ENCODE results near the gene CRTC3. TPM values are rescaled to one million over a fixed set of nuclear protein-coding genes. Genes with fewer than 3 reads are reported as not detected.

The CRTC3 gene
- total RNA-seq, 2 experiments from 2014 or later, result 27.1 to 28.7 TPM

- intact Hi-C loops (cut with micrococcal nuclease), result no loop called here
- no peak for TF ChIP-seq CTCF (IDR thresholded peaks at IDR 0.05)
- DNase-seq (peak; percentile 54), ATAC-seq (peak; percentile 81)
- Mint-ChIP-seq H3K36me3 (ENCODE audit: low read depth) (peaks cover 29% of the 10 kb centered on the region), H3K4me3 (no peak overlapping the region), H3K27ac (peak overlapping the region; percentile 49), H3K9me3 (no peaks in the 10 kb centered on the region), H3K27me3 (no peaks in the 10 kb centered on the region), H3K4me1 (ENCODE audit: low read depth) (peaks cover 24% of the 10 kb centered on the region)
- CTCF ChIA-PET, result interaction anchor here (1.0 to 1.9 kb wide), 4 partner anchors 11 to 300 kb away, joined by 3 to 5 read pairs (median 4); no protein-coding TSS in a partner anchor
- POLR2A ChIA-PET, result no interaction called here
These were observed 90.8 kb downstream of the CRTC3 start for GRCh38 chr15:90620379-90621067.

GRCh38 chr15:90623854-90624253 is 94.1 kb downstream of the CRTC3 start:
- CTCF ChIA-PET, result no interaction called here
- no peak for ATAC-seq
- H3K4me3 Mint-ChIP-seq, result no peak overlapping the region
- DNase-seq, result no peak
- POLR2A ChIA-PET, result interaction anchor here (0.9 kb wide), 1 partner anchor 30 kb away, joined by 3 read pairs; no protein-coding TSS in a partner anchor
- no peaks in the 10 kb centered on the region for H3K9me3 Mint-ChIP-seq
- intact Hi-C loops (cut with micrococcal nuclease), result no loop called here
- no peaks in the 10 kb centered on the region for H3K27me3 Mint-ChIP-seq
- H3K4me1 Mint-ChIP-seq (ENCODE audit: low read depth), result peaks cover 14% of the 10 kb centered on the region
- peaks cover 12% of the 10 kb centered on the region for H3K36me3 Mint-ChIP-seq (ENCODE audit: low read depth)
- no peak for TF ChIP-seq CTCF (IDR thresholded peaks at IDR 0.05)
- no peak overlapping the region for H3K27ac Mint-ChIP-seq

GRCh38 chr15:90624278-90624981 is 94.7 kb downstream of the CRTC3 start:
- DNase-seq (no peak), ATAC-seq (no peak)
- intact Hi-C loops (cut with micrococcal nuclease), result no loop called here
- no peaks in the 10 kb centered on the region for H3K27me3 Mint-ChIP-seq
- ChIA-PET POLR2A (interaction anchor here (0.9 kb wide), 1 partner anchor 31 kb away, joined by 3 read pairs; no protein-coding TSS in a partner anchor), CTCF (no interaction called here)
- H3K9me3 Mint-ChIP-seq, result no peaks in the 10 kb centered on the region
- H3K27ac Mint-ChIP-seq, result no peak overlapping the region
- peaks cover 17% of the 10 kb centered on the region for H3K36me3 Mint-ChIP-seq (ENCODE audit: low read depth)
- peaks cover 14% of the 10 kb centered on the region for H3K4me1 Mint-ChIP-seq (ENCODE audit: low read depth)
- TF ChIP-seq CTCF (IDR thresholded peaks at IDR 0.05), result no peak
- no peak overlapping the region for H3K4me3 Mint-ChIP-seq

GRCh38 chr15:90625037-90625436 is 95.3 kb downstream of the CRTC3 start:
- ChIA-PET CTCF (interaction anchor here (0.8 kb wide), 1 partner anchor 305 kb away, joined by 4 read pairs; no protein-coding TSS in a partner anchor), POLR2A (interaction anchor here (0.6 kb wide), 1 partner anchor 69 kb away, joined by 4 read pairs; no protein-coding TSS in a partner anchor)
- ATAC-seq (no peak), DNase-seq (no peak)
- Mint-ChIP-seq H3K36me3 (ENCODE audit: low read depth) (peaks cover 15% of the 10 kb centered on the region), H3K27me3 (no peaks in the 10 kb centered on the region), H3K9me3 (no peaks in the 10 kb centered on the region), H3K4me1 (ENCODE audit: low read depth) (peaks cover 8% of the 10 kb centered on the region), H3K4me3 (no peak overlapping the region), H3K27ac (no peak overlapping the region)
- intact Hi-C loops (cut with micrococcal nuclease), result no loop called here
- TF ChIP-seq CTCF (IDR thresholded peaks at IDR 0.05), result no peak

GRCh38 chr15:90629217-90629616 is 99.5 kb downstream of the CRTC3 start:
- Mint-ChIP-seq H3K27ac (no peak overlapping the region), H3K4me3 (no peak overlapping the region)
- intact Hi-C loops (cut with micrococcal nuclease), result no loop called here

More at GRCh38 chr15:90629217-90629616, 99.5 kb downstream of the CRTC3 start:
- no peak for ATAC-seq
- Mint-ChIP-seq H3K9me3 (no peaks in the 10 kb centered on the region), H3K36me3 (ENCODE audit: low read depth) (peaks cover 24% of the 10 kb centered on the region), H3K27me3 (no peaks in the 10 kb centered on the region), H3K4me1 (ENCODE audit: low read depth) (peaks cover 6% of the 10 kb centered on the region)
- POLR2A ChIA-PET, result no interaction called here
- TF ChIP-seq CTCF (IDR thresholded peaks at IDR 0.05), result no peak
- no peak for DNase-seq
- CTCF ChIA-PET, result no interaction called here

Data from activated CD8-positive, alpha-beta T cell treated with anti-CD3 and anti-CD28 coated beads for 36 hours (primary cell).